GM18502 (cell line): Measurements from ENCODE around the gene PFDN5.
"Not testable (repeated sequence)": the region's sequence is repeated elsewhere in the genome, so short reads cannot be mapped to it uniquely, and the experiment has no call there.

Source experiments
- ATAC-seq: cut with Tn5 transposase; IDR thresholded peaks from one replicate; pipeline ENCODE4 v1.9.1; 2021; ENCODE audit warnings: mild to moderate bottlenecking; ENCODE audit not compliant: unreplicated experiment, poor library complexity

The PFDN5 gene

GRCh38 chr12:53279888-53280498 is 15.3 kb upstream of the PFDN5 start:
- ATAC-seq = no peak

- ATAC-seq = no peak
These were observed 8.9 kb upstream of the PFDN5 start for GRCh38 chr12:53286448-53286847.

GRCh38 chr12:53287741-53288216 is 7.6 kb upstream of the PFDN5 start:
- no peak for ATAC-seq

GRCh38 chr12:53288322-53288721 is 7.0 kb upstream of the PFDN5 start:
- ATAC-seq = no peak

- ATAC-seq = no peak
These were observed 5.5 kb upstream of the PFDN5 start for GRCh38 chr12:53289891-53290290.

- no peak for ATAC-seq
These were observed 4.7 kb upstream of the PFDN5 start for GRCh38 chr12:53290661-53291060.

- no peak for ATAC-seq
These were observed 2.9 kb upstream of the PFDN5 start for GRCh38 chr12:53292426-53292825.

- no peak for ATAC-seq
These were observed 513 bp downstream of the PFDN5 start for GRCh38 chr12:53295891-53296219.

- not testable (repeated sequence) for ATAC-seq
These were observed 1.8 kb downstream of the PFDN5 start for GRCh38 chr12:53297106-53297505.

- no peak for ATAC-seq
These were observed 2.8 kb downstream of the PFDN5 start for GRCh38 chr12:53298164-53298563.

- no peak for ATAC-seq
These were observed 3.7 kb downstream of the PFDN5 start for GRCh38 chr12:53299101-53299453.

GRCh38 chr12:53299454-53300180 is 4.3 kb downstream of the PFDN5 start, which contains the start of gene MYG1:
TSS of gene MYG1 (plus strand) at chr12:53299695. CDS start at chr12:53299738, 43 bp downstream.
- peak; percentile 75 for ATAC-seq

- no peak for ATAC-seq
These were observed 4.8 kb downstream of the PFDN5 start for GRCh38 chr12:53300187-53300586.

- ATAC-seq = no peak
These were observed 7.6 kb downstream of the PFDN5 start for GRCh38 chr12:53302903-53303302.

- ATAC-seq = no peak
These were observed 11.5 kb downstream of the PFDN5 start for GRCh38 chr12:53306826-53307225.

- no peak for ATAC-seq
These were observed 12.9 kb downstream of the PFDN5 start for GRCh38 chr12:53308276-53308675.

GRCh38 chr12:53313996-53314395 is 18.7 kb downstream of the PFDN5 start:
- ATAC-seq = no peak

- no peak for ATAC-seq
These were observed 25.2 kb downstream of the PFDN5 start for GRCh38 chr12:53320352-53321195.

- ATAC-seq = peak; percentile 36
These were observed 28.9 kb downstream of the PFDN5 start for GRCh38 chr12:53324113-53324778.

- ATAC-seq = peak; percentile 63
These were observed 29.6 kb downstream of the PFDN5 start for GRCh38 chr12:53324779-53325510.
